Chondrocyte (in vitro differentiated cells): Measurements from ENCODE around the gene CFAP251. TPM values are rescaled to one million over a fixed set of nuclear protein-coding genes. Genes with fewer than 3 reads are reported as not detected.
"Not testable (repeated sequence)": the region's sequence is repeated elsewhere in the genome, so short reads cannot be mapped to it uniquely, and the experiment has no call there.

Experiments used
- DNase-seq: peaks from one replicate; pipeline ENCODE4 v3.0.0; 2021; ENCODE audit warnings: mixed read lengths, low spot score
- H3K27ac Mint-ChIP-seq: one replicate; pipeline ENCODE4 v1.8.0; 2021; ENCODE audit warnings: mild to moderate bottlenecking, moderate library complexity, mixed read lengths; ENCODE audit not compliant: unreplicated experiment
- H3K27me3 Mint-ChIP-seq: 2 replicates; pipeline ENCODE4 v1.8.0; 2021; ENCODE audit warnings: low read depth, mixed read lengths
- H3K36me3 Mint-ChIP-seq: 2 replicates; pipeline ENCODE4 v1.8.0; 2021; ENCODE audit warnings: low read depth, mixed read lengths
- H3K4me1 Mint-ChIP-seq: 2 replicates; pipeline ENCODE4 v1.8.0; 2021; ENCODE audit warnings: low read depth, mild to moderate bottlenecking, mixed read lengths
- H3K4me3 Mint-ChIP-seq: one replicate; pipeline ENCODE4 v1.8.0; 2021; ENCODE audit warnings: mild to moderate bottlenecking, moderate library complexity, mixed read lengths; ENCODE audit not compliant: unreplicated experiment
- H3K9me3 Mint-ChIP-seq: 2 replicates; pipeline ENCODE4 v1.8.0; 2021; ENCODE audit warnings: low read depth, mixed read lengths
- total RNA-seq: library from RNA; stranded (reverse); gene quantifications from 3 replicates; pipeline ENCODE4 v1.2.1, GENCODE V29; 2021
- TF ChIP-seq, protein P1 (sequence below): fragments of 200-600 bp; sonication (generic); IDR thresholded peaks from 2 replicates; pipeline ENCODE4 v1.5.0; 2021; ENCODE audit warnings: antibody characterized with exemption, mild to moderate bottlenecking, moderate library complexity

The CFAP251 gene
- total RNA-seq, 1 donor from 2014 or later = 4.5 TPM

DNA sequence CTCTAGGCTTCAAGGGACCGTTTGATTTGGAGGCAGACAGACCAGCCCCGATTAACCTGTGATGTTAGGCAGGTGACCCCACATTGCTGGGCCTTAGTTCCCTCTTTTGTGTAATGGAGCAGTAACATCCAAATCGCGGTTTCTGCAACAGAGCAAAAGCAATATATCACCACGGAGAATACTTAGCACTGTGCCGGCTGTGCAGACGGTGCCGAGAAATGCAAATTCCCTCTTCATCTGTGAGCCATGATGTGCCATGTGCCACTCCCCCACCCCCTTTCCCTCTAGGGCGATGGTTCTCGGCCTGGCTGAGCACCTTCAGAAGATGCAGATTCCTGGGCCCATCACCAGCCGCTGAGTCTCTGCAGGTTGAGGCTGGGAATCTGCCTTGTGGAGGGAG is 114.2 kb downstream of the CFAP251 start:
- Mint-ChIP-seq H3K27me3 (no peaks in the 10 kb centered on the region), H3K9me3 (no peaks in the 10 kb centered on the region), H3K4me1 (peaks cover 5% of the 10 kb centered on the region), H3K36me3 (peaks cover 8% of the 10 kb centered on the region), H3K27ac (no peak overlapping the region), H3K4me3 (no peak overlapping the region)
- TF ChIP-seq, protein P1, sequence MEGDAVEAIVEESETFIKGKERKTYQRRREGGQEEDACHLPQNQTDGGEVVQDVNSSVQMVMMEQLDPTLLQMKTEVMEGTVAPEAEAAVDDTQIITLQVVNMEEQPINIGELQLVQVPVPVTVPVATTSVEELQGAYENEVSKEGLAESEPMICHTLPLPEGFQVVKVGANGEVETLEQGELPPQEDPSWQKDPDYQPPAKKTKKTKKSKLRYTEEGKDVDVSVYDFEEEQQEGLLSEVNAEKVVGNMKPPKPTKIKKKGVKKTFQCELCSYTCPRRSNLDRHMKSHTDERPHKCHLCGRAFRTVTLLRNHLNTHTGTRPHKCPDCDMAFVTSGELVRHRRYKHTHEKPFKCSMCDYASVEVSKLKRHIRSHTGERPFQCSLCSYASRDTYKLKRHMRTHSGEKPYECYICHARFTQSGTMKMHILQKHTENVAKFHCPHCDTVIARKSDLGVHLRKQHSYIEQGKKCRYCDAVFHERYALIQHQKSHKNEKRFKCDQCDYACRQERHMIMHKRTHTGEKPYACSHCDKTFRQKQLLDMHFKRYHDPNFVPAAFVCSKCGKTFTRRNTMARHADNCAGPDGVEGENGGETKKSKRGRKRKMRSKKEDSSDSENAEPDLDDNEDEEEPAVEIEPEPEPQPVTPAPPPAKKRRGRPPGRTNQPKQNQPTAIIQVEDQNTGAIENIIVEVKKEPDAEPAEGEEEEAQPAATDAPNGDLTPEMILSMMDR = no peak
- no peak for DNase-seq

DNA sequence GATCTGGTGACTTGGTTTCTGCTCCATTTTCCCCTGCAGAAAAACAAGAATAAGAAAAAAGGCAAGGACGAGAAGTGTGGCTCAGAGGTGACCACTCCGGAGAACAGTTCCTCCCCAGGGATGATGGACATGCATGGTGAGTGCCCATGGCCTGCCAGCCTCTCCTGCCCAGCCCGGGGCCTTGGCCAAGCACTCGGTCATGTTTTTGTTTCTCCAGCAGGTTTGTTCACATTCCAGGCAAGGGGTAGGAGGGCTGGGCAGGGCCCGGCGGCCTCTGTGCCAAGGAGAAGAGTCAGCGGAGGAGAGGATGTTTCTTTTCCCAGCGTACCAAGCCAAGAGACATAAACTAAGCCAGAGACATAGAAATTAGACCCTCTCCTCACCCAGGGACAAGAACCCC is 116.9 kb downstream of the CFAP251 start:
- no peaks in the 10 kb centered on the region for H3K27me3 Mint-ChIP-seq
- no peak overlapping the region for H3K4me3 Mint-ChIP-seq
- DNase-seq = no peak
- TF ChIP-seq, protein P1 = no peak
- H3K27ac Mint-ChIP-seq = peak overlapping the region; percentile 17
- peaks cover 5% of the 10 kb centered on the region for H3K4me1 Mint-ChIP-seq
- H3K36me3 Mint-ChIP-seq = peaks cover 8% of the 10 kb centered on the region
- no peaks in the 10 kb centered on the region for H3K9me3 Mint-ChIP-seq

DNA sequence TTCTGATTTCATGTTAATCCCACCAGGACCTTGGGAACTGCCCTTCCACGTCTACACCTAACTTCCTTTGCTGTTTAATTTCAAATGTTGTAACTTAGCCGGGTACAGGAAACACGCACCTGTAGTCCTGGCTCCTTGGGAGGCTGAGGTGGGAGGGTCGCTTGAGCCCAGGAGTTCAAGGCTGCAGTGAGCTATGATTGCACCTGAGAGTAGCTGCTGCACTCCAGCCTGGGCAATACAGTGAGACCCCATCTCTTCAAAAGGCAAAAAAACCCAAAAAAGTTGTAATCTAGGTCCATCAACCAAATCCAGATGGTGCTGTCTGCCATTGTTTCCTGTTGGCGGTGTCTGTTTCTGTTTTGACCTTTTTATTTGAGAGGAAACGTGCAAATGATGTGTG is 117.8 kb downstream of the CFAP251 start:
- H3K27me3 Mint-ChIP-seq = no peaks in the 10 kb centered on the region
- peaks cover 8% of the 10 kb centered on the region for H3K36me3 Mint-ChIP-seq
- H3K4me3 Mint-ChIP-seq = no peak overlapping the region
- H3K27ac Mint-ChIP-seq = no peak overlapping the region
- H3K9me3 Mint-ChIP-seq = no peaks in the 10 kb centered on the region
- DNase-seq = no peak
- TF ChIP-seq, protein P1 = no peak
- peaks cover 8% of the 10 kb centered on the region for H3K4me1 Mint-ChIP-seq

DNA sequence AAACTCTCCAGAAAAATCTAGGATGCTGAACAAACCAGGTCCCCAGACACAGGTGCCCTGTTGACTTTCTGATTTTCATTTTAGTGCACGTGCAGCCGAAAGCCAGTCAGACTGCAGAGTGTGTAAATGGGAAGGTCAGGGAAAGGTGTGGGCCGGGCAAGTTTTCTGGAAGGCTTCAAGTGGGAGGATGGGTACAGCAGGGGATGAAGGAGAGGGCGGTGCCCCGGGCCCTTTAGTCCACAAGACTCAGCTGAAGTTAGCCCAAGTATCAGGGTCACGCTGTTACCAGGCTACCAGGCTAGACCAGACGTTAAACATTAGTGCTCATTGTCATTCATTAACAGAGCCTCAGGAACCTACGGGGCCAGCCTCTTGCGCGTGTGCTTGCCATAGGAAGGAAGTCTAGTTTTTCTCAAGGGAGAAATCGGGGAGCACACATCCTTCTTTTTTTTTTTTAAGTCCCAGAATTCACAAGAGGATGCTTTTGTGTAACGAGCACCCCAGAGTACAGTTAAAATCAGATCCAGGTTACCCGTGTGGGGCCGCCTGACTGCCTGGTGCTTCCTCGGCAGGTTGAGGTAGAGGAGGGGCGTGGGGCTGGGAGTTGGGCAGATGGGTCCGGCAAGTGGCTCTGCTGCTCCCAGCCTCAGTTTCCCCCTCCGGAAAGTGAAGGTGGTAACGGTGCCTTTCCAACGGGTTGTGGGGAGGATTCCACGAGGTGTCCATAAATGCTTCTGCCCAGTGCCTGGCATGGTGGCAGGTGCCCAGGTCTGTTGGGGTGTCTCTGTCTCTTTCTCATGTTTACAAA is 122.4 kb downstream of the CFAP251 start:
- Mint-ChIP-seq H3K27ac (no peak overlapping the region), H3K9me3 (no peaks in the 10 kb centered on the region), H3K36me3 (peaks cover 16% of the 10 kb centered on the region), H3K4me1 (peaks cover 3% of the 10 kb centered on the region), H3K4me3 (no peak overlapping the region), H3K27me3 (no peaks in the 10 kb centered on the region)
- TF ChIP-seq, protein P1 = no peak
- DNase-seq = no peak

DNA sequence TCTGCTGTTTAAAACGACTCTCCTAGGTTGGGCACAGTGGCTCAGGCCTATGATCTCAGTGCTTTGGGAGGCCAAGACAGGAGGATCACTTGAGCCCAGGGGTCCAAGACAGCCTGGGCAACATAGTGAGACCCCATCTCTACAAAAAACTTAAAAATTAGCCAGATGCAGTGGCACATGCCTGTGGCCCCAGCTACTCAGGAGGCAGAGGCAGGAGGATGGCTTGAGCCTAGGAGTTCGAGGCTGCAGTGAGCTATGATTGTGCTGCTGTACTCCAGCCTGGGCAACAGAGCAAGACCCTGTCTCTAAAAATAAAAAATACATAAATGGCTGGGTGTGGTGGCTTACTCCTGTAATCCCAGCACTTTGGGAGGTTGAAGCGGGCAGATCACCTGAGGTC is 123.1 kb downstream of the CFAP251 start:
- H3K9me3 Mint-ChIP-seq, H3K4me3 Mint-ChIP-seq, H3K27me3 Mint-ChIP-seq, H3K27ac Mint-ChIP-seq, H3K4me1 Mint-ChIP-seq, DNase-seq: not testable (repeated sequence)
- peaks cover 12% of the 10 kb centered on the region for H3K36me3 Mint-ChIP-seq

DNA sequence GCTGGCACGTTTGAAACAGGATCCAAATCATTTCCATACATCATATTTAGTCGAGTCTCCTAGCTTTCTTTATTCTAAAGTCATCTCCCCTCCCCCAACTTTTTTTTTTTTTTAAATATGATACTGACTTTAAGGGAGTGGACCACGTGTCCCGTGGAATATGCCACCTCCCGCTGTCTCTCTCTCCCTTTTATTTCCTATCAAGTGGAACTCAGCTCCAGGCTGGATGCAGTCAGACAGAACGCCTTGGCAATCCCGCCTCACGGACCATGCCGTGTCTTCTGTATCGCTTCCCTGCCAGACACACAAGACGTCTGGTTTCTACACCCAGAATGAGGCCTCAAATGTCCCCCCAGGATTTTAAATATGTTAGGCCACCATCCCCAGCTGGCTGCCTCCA is 124.5 kb downstream of the CFAP251 start:
- peaks cover 3% of the 10 kb centered on the region for H3K4me1 Mint-ChIP-seq
- no peak overlapping the region for H3K4me3 Mint-ChIP-seq
- DNase-seq = no peak
- no peaks in the 10 kb centered on the region for H3K9me3 Mint-ChIP-seq
- TF ChIP-seq, protein P1 = no peak
- no peaks in the 10 kb centered on the region for H3K27me3 Mint-ChIP-seq
- H3K27ac Mint-ChIP-seq = no peak overlapping the region
- peaks cover 10% of the 10 kb centered on the region for H3K36me3 Mint-ChIP-seq
